GM12878 (cell line): ENCODE data around the gene HDGF. TPM values are rescaled to one million over a fixed set of nuclear protein-coding genes. Genes with fewer than 3 reads are reported as not detected.

Source experiments
- ATAC-seq: fragments of 200-7000 bp; cut with Tn5 transposase; 3 replicates; pipeline ENCODE4 v1.9.1; 2020; ENCODE audit warnings: mild to moderate bottlenecking, moderate library complexity
- BruUV-seq: library from RNA; stranded (reverse); fragments of 400-500 nt; replicated peaks from 2 replicates; lab custom pipeline; 2021; lab: Mats Ljungman, UMichigan
- CTCF ChIA-PET: fragments of 300-600 bp; sonication (Branson Sonifier 250); formaldehyde crosslinking; extraction: SDS; loops from one replicate; lab custom pipeline; 2021; ENCODE audit warnings: inconsistent platforms; lab: Yijun Ruan, JAX
- POLR2A ChIA-PET: fragments of 350-600 bp; formaldehyde crosslinking; extraction: SDS; loops from one replicate; lab custom pipeline; 2021; ENCODE audit warnings: inconsistent platforms; lab: Charles Lee
- RAD21 ChIA-PET: fragments of 300-600 bp; sonication (Branson Sonifier 250); formaldehyde crosslinking; loops from one replicate; lab custom pipeline; 2023; ENCODE audit warnings: antibody characterized with exemption; ENCODE audit not compliant: unreplicated experiment; lab: Charles Lee
- SMC1A ChIA-PET: fragments of 300-600 bp; sonication (Branson Sonifier 250); formaldehyde crosslinking; loops from one replicate; lab custom pipeline; 2023; ENCODE audit not compliant: unreplicated experiment, uncharacterized antibody; lab: Charles Lee
- DNase-seq: peaks from one replicate; pipeline ENCODE4 v3.0.0-alpha.2; 2011; ENCODE audit warnings: low read depth, low spot score
- FAIRE-seq: peaks from 3 replicates; lab custom pipeline; 2011; peaks lifted over from hg19 to GRCh38; lab: Jason Lieb, UNC
- H2AFZ ChIP-seq: 2 replicates; pipeline ENCODE4 v1.6.0; 2011; ENCODE audit warnings: low read depth, low read length, control low read depth; ENCODE audit not compliant: control insufficient read depth
- H3K27ac ChIP-seq: 2 replicates; pipeline ENCODE4 v1.5.1; 2011; ENCODE audit warnings: control low read depth; ENCODE audit not compliant: control insufficient read depth, insufficient read depth
- H3K27me3 ChIP-seq, 2 experiments: replicated peaks in 1 of 2; 2 replicates each; pipeline versions ENCODE4 v1.6.0 to v1.6.1; 2011; ENCODE audit warnings: low read length in 1 of 2; ENCODE audit not compliant: control insufficient read depth in 2 of 2, insufficient read depth in 2 of 2
- H3K36me3 ChIP-seq, 2 experiments: 2 replicates each; pipeline ENCODE4 v1.5.1; 2011; ENCODE audit warnings: low read length in 1 of 2; ENCODE audit not compliant: control insufficient read depth in 2 of 2, insufficient read depth in 2 of 2
- H3K4me1 ChIP-seq: 2 replicates; pipeline ENCODE4 v1.6.1; 2011; ENCODE audit warnings: mild to moderate bottlenecking, low read length, moderate library complexity, mixed read lengths; ENCODE audit not compliant: control insufficient read depth, insufficient read depth
- H3K4me2 ChIP-seq: 2 replicates; pipeline ENCODE4 v1.6.0; 2011; ENCODE audit warnings: control low read depth; ENCODE audit not compliant: control insufficient read depth, insufficient read depth
- H3K4me3 ChIP-seq: fragments of 200-600 bp; sonication (generic); 2 replicates; pipeline ENCODE4 v1.5.1; 2016
- H3K79me2 ChIP-seq: 2 replicates; pipeline ENCODE4 v1.6.0; 2011; ENCODE audit warnings: low read length; ENCODE audit not compliant: control insufficient read depth, insufficient read depth
- H3K9ac ChIP-seq: 2 replicates; pipeline ENCODE4 v1.8.0; 2011; ENCODE audit warnings: low read length, control low read depth, mixed read lengths; ENCODE audit not compliant: control insufficient read depth, insufficient read depth
- H3K9me3 ChIP-seq: replicated peaks from 3 replicates; pipeline ENCODE4 v1.5.1; 2011; ENCODE audit warnings: mild to moderate bottlenecking, low read length; ENCODE audit not compliant: control insufficient read depth, insufficient read depth
- H4K20me1 ChIP-seq: 2 replicates; pipeline ENCODE4 v1.6.0; 2011; ENCODE audit not compliant: control insufficient read depth, insufficient read depth
- KAT2A ChIP-seq: conservative IDR thresholded peaks from 2 replicates; pipeline ENCODE4 v1.6.1; 2011; ENCODE audit warnings: low read depth, low read length; ENCODE audit not compliant: control insufficient read depth
- LARP7 ChIP-seq: fragments of 450-650 bp; IDR thresholded peaks from 2 replicates; pipeline ENCODE4 v1.6.1; 2017; ENCODE audit warnings: mild to moderate bottlenecking
- MYB ChIP-seq: fragments of 150-350 bp; IDR thresholded peaks from 2 replicates; pipeline ENCODE4 v1.6.1; 2014; ENCODE audit warnings: mild to moderate bottlenecking, low read depth, low read length, borderline replicate concordance
- NR2F1 ChIP-seq: fragments of 450-650 bp; conservative IDR thresholded peaks from 2 replicates; pipeline ENCODE4 v1.6.1; 2017; ENCODE audit warnings: mild to moderate bottlenecking
- POLR2AphosphoS5 ChIP-seq: IDR thresholded peaks from 2 replicates; pipeline ENCODE4 v1.6.1; 2011; ENCODE audit warnings: mild to moderate bottlenecking, low read length, inconsistent platforms
- RB1 ChIP-seq: fragments of 450-650 bp; formaldehyde crosslinking; IDR thresholded peaks from 2 replicates; pipeline ENCODE4 v1.6.1; 2017; ENCODE audit warnings: mild to moderate bottlenecking, borderline replicate concordance
- RBBP5 ChIP-seq: fragments of 200-600 bp; sonication (generic); conservative IDR thresholded peaks from 2 replicates; pipeline ENCODE4 v1.6.1; 2016
- RELB ChIP-seq: fragments of 450-650 bp; IDR thresholded peaks from 2 replicates; pipeline ENCODE4 v1.6.1; 2017; ENCODE audit warnings: low read depth, mild to moderate bottlenecking, moderate library complexity
- TAF1 ChIP-seq: IDR thresholded peaks from 2 replicates; pipeline ENCODE4 v1.6.1; 2011; ENCODE audit warnings: mild to moderate bottlenecking, low read depth, low read length, borderline replicate concordance
- ZSCAN29 ChIP-seq: fragments of 450-650 bp; IDR thresholded peaks from 2 replicates; pipeline ENCODE4 v1.6.1; 2017; ENCODE audit warnings: mild to moderate bottlenecking, moderate library complexity
- WGBS: methylation state at CpG from one replicate; pipeline ENCODE4 v1.1.6; 2016; ENCODE audit warnings: low lambda C conversion rate; ENCODE audit not compliant: insufficient replicate concordance, insufficient coverage; ENCODE audit errors: missing lambda C conversion rate; 5-methylcytosine and 5-hydroxymethylcytosine counted together
- in situ Hi-C: fragments of 300-500 bp; cut with MboI; formaldehyde crosslinking; loops from 9 replicates; pipeline ENCODE4 v1.14.3; 2018; ENCODE audit warnings: mixed read lengths
- intact Hi-C: fragments of 100-400 bp; cut with micrococcal nuclease; formaldehyde crosslinking; loops from one replicate; pipeline ENCODE4 v1.14.2; 2022; ENCODE audit not compliant: unreplicated experiment
- polyA plus RNA-seq, 11 experiments: library from polyadenylated mRNA; depleted of rRNA in 4 of 11; unstranded in 6 of 11; stranded (reverse) in 5 of 11; fragments of >200 nt; fragmentation: Nextera tagmentation in 4 of 11; fragmentation: Illumina TruSeq in 1 of 11; extraction: Ambion mirVana in 4 of 11; extraction: Trizol in 1 of 11; gene quantifications; 1 replicate in 1 of 11; 2 replicates in 10 of 11; pipeline versions ENCODE4 v1.2.1 to v1.2.3, GENCODE V29; 2011 to 2016; ENCODE audit warnings: inconsistent platforms in 2 of 11, missing spikeins in 2 of 11, low read depth in 1 of 11
- total RNA-seq, 4 experiments: library from RNA; depleted of rRNA in 3 of 4; stranded (reverse); fragments of >200 nt in 3 of 4; fragmentation: Illumina TruSeq in 1 of 4; extraction: Trizol in 1 of 4; gene quantifications; 2 replicates each; pipeline versions ENCODE4 v1.2.1 to v1.2.3, GENCODE V29; 2013 to 2021

The HDGF gene
- total and polyA plus RNA-seq, 10 of the 15 experiments (the other 5 are each of a cell fraction or from before 2014, with no cell fraction given): 28.3 to 372 (median 209) TPM

- FAIRE-seq: no peak
- ChIA-PET CTCF (interaction anchor here (0.6 to 10.0 kb wide), 3 partner anchors 16 to 27 kb away, joined by 3 to 68 read pairs (median 30); no protein-coding TSS in a partner anchor), SMC1A (interaction anchor here (0.6 kb wide), 1 partner anchor 104 kb away, joined by 3 read pairs; no protein-coding TSS in a partner anchor), POLR2A (no interaction called here), RAD21 (no interaction called here)
- H3K9ac ChIP-seq: no peak overlapping the region
- no peaks in the 10 kb centered on the region for H3K79me2 ChIP-seq
- DNase-seq: no peak
- no peaks in the 10 kb centered on the region; a peak in 2 of 4 replicates for H3K36me3 ChIP-seq
- no peak for ATAC-seq
- 70% methylated on average over 11 of the region's 11 CpGs for WGBS
- no peak overlapping the region for H2AFZ ChIP-seq
- TF ChIP-seq RELB (no peak), ZSCAN29 (no peak), KAT2A (no peak), TAF1 (no peak), LARP7 (no peak), RB1 (no peak), MYB (no peak), RBBP5 (no peak), POLR2AphosphoS5 (no peak), NR2F1 (no peak)
- no peak overlapping the region for H3K4me2 ChIP-seq
- in situ Hi-C loops: no loop called here
- no TSS peak for BruUV-seq
- H3K4me1 ChIP-seq: peaks cover 6% of the 10 kb centered on the region
- intact Hi-C loops: no loop called here
- no peaks in the 10 kb centered on the region for H4K20me1 ChIP-seq
- peaks cover 5 to 7% of the 10 kb centered on the region in 2 experiments for H3K27me3 ChIP-seq
- H3K9me3 ChIP-seq: no peaks in the 10 kb centered on the region
- H3K27ac ChIP-seq: no peak overlapping the region
- no peak overlapping the region for H3K4me3 ChIP-seq
Measured at GRCh38 chr1:156709757-156710489, 41.6 kb downstream of the HDGF start.
